GM06990 (cell line): ENCODE measurements around the gene BTBD19.

ENCODE experiments used
- DNase-seq: peaks from one replicate; pipeline ENCODE4 v3.0.0-alpha.2; 2011; ENCODE audit not compliant: insufficient read length; ENCODE audit errors: extremely low read depth
- H3K27me3 ChIP-seq: replicated peaks from 2 replicates; pipeline ENCODE4 v1.6.0; 2011; ENCODE audit warnings: low read length; ENCODE audit not compliant: control insufficient read depth, insufficient read depth
- H3K36me3 ChIP-seq: 2 replicates; pipeline ENCODE4 v1.5.1; 2011; ENCODE audit warnings: low read length; ENCODE audit not compliant: control insufficient read depth, insufficient read depth
- H3K4me3 ChIP-seq: replicated peaks from 2 replicates; pipeline ENCODE4 v1.5.1; 2011; ENCODE audit warnings: low read depth, mild to moderate bottlenecking, control low read depth, low read length
- TF ChIP-seq, protein P1 (sequence below): IDR thresholded peaks from 2 replicates; pipeline ENCODE4 v1.5.1; 2011; ENCODE audit warnings: low read length, control low read depth, mild to moderate bottlenecking, inconsistent platforms; ENCODE audit not compliant: insufficient read depth, poor library complexity, severe bottlenecking

The BTBD19 gene

DNA sequence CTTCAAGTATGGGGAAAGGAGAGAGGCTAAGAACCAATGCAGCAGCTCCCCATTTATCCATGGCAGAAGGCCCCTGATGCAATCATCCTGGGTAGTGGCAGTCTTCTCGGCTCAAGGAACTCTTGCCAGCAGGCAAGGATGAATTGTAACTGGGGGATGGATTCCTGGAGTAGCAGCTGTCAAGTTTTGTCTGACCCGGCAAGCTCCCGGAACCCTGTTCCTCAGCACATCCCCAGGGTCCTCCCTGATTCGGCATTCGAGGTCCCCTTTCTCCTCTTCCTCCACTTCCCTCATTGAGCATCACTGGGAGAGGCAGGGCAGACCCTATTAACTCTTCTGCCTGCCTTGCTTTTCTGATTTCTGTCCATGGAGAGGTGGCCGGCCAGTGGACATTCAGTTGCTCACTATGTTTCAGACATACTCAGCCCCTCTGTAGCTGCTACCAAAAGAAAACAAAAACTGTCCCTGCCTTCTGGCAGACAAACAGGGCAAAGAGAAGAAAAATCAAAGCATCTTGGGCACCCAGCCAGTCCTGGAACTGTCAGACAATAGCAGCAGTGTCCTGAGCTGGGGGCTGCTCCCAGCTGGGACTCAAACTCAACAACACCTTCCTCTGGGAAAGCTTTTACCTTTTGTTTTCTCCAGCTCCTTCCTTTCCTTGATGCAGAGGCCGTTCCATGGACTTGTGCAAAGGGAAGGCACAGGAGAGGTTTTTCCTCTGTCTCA lies 40.3 kb downstream of the BTBD19 start:
- no peaks in the 10 kb centered on the region for H3K27me3 ChIP-seq
- no peak overlapping the region for H3K4me3 ChIP-seq
- TF ChIP-seq, protein P1, sequence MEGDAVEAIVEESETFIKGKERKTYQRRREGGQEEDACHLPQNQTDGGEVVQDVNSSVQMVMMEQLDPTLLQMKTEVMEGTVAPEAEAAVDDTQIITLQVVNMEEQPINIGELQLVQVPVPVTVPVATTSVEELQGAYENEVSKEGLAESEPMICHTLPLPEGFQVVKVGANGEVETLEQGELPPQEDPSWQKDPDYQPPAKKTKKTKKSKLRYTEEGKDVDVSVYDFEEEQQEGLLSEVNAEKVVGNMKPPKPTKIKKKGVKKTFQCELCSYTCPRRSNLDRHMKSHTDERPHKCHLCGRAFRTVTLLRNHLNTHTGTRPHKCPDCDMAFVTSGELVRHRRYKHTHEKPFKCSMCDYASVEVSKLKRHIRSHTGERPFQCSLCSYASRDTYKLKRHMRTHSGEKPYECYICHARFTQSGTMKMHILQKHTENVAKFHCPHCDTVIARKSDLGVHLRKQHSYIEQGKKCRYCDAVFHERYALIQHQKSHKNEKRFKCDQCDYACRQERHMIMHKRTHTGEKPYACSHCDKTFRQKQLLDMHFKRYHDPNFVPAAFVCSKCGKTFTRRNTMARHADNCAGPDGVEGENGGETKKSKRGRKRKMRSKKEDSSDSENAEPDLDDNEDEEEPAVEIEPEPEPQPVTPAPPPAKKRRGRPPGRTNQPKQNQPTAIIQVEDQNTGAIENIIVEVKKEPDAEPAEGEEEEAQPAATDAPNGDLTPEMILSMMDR, result no peak
- no peak for DNase-seq
- peaks cover 2% of the 10 kb centered on the region; the same call in 1 of the 2 replicates for H3K36me3 ChIP-seq

DNA sequence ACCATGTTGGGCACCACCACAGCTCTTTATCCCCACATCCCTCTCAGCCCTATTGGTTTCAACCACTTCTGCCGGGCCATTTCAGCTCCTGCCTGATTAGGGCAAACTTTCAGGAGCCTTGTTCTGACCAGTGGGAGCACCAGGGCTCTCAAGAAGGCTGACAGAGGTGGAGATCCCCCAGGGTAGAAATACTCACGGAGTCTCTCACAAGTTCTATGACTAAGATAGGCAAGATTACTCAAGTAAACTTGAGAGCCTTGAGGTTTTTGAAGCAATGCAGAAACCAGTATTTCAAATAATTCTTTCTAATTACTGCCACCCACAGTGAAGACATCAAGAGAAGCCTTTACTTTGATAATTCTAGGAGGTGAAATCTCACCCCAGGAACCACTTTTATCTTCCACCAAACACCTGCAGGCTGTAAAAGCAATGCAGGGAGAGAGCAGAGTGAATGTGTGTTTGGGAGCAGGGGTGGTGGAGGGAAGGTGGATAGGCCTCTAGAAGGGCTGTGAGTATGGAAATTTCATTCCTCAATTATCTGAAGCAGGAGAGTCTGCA lies 41.3 kb downstream of the BTBD19 start:
- TF ChIP-seq, protein P1, result no peak
- no peak for DNase-seq
- Histone ChIP-seq H3K4me3 (no peak overlapping the region), H3K27me3 (no peaks in the 10 kb centered on the region), H3K36me3 (peaks cover 2% of the 10 kb centered on the region; the same call in 1 of the 2 replicates)

DNA sequence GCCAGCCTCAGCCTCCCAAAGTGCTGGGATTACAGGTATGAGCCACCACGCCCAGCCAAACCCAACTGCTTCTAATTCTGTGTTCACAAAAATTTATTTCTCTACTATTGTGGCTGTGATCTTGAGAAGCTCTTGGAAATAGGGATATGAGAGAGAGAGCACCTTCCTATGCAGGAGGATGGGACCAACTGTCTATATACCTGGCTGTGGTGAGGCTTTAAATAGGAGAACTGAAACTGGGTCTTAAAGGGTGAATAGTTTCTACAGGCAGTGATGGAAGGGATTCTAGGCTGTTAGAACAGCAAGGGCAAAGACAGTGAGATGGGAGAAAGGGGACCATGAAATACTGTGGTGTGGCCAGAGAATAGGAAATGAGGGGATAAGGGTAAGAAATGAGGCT lies 43.0 kb downstream of the BTBD19 start:
- Histone ChIP-seq H3K36me3 (peaks cover 2% of the 10 kb centered on the region; the same call in 1 of the 2 replicates), H3K27me3 (no peaks in the 10 kb centered on the region), H3K4me3 (no peak overlapping the region)
- TF ChIP-seq, protein P1, result no peak
- no peak for DNase-seq

DNA sequence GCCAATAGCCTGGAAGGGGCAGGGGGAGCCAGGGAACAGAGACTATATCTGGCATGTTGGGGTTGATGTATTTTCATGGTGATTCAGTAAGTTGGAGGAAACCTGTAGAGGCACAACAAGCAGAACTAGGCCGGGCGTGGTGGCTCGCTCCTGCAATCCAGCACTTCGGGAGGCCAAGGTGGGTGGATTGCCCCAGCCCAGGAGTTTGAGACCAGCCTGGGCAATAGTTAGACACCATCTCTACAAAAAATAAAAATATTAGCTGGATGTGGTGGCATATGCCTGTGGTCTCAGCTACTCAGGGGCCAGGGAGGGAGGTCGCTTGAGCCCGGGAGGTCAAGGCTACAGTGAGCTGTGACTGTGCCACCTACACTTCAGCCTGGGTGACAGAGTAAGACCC lies 44.9 kb downstream of the BTBD19 start:
- Histone ChIP-seq H3K27me3 (no peaks in the 10 kb centered on the region), H3K36me3 (peaks cover 2% of the 10 kb centered on the region; the same call in 1 of the 2 replicates), H3K4me3 (no peak overlapping the region)
- TF ChIP-seq, protein P1, result no peak
- no peak for DNase-seq

DNA sequence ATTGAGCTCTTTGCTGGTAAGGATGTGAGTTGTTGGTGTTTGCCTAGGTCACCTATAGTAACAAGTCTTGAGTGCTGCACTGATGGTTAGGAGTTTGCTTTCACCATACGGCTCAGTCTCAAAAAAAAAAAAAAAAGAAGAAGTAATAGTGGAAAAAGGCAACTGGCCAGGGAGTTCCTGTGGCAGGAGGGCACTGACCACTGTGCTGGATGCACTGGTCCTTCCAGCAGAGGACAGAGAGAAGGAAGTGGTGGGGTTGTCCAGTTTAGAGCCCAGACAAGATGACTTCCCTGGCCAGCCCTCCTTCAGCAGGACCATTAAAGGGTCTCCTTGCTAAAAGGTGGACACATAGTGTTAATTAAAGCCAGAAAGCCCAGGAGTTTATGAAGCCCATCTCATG lies 46.6 kb downstream of the BTBD19 start:
- Histone ChIP-seq H3K4me3 (no peak overlapping the region), H3K36me3 (peaks cover 2% of the 10 kb centered on the region; the same call in 1 of the 2 replicates), H3K27me3 (no peaks in the 10 kb centered on the region)
- no peak for DNase-seq
- TF ChIP-seq, protein P1, result no peak
